KOPT-K1 (cell line): Measurements from ENCODE around the gene POGLUT2.

Source experiments
- H3K27ac ChIP-seq: fragments of 200-600 bp; sonication (generic); 2 replicates; pipeline ENCODE4 v1.5.1; 2016; ENCODE audit warnings: antibody characterized with exemption, mild to moderate bottlenecking, low read depth, low read length; ENCODE audit not compliant: poor library complexity, severe bottlenecking
- H3K36me3 ChIP-seq: fragments of 200-600 bp; sonication (generic); 2 replicates; pipeline ENCODE4 v1.5.1; 2017; ENCODE audit warnings: antibody characterized with exemption, mild to moderate bottlenecking, low read length, moderate library complexity; ENCODE audit not compliant: insufficient read depth
- H3K9me3 ChIP-seq: fragments of 200-600 bp; sonication (generic); 2 replicates; pipeline ENCODE4 v1.5.1; 2017; ENCODE audit warnings: antibody characterized with exemption, low read length, mild to moderate bottlenecking; ENCODE audit not compliant: insufficient read depth, poor library complexity, severe bottlenecking

POGLUT2 gene

DNA sequence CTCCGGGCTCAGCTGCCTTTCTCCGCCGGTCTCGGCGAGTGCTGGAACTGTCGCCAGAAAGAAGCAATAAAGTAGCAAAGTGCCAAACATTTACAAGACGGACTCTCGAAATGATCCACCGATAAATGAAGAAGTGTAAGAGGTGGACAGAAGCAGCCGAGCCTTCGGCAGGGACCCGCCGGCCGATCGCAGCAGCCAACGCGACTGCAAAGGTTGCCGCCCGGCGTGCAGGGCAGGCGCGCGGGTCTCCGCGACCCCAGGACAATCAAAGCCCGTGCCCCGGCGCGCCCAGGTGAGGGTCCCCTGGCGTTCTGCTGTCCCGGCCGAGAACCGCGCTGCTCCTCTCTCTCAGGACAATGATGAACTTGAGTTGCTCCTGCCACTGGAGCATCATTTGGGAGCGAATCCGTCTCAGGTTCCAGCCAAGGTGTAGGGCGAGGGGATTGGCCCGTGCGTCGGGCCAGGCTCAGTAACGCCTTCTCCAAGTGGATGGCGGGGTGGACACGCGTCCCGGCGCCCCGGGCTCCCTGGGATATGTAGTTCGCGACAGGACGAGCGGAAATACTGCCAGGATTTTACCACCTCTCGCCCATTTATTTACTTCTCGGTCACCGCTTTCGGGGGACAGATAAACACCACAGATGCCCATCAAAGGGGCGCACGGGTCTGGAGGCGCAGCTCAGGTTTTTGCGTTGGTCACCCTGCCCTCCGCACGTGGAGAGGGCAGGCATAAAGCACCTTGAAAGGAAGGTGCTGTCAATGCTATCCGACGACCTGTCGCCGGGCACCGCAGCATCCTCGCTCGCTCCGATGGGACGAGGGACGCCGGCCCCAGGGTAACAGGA is at the start of gene POGLUT2, which contains the start of gene BIVM:
Gene POGLUT2 (minus strand): TSS at position 396 of the 845 bp plus-strand sequence. CDS start 306 bp downstream, at position 90.
Gene BIVM (plus strand): TSS at position 539 of the 845 bp plus-strand sequence. CDS start 8,149 bp downstream, outside the sequence.
- Histone ChIP-seq H3K36me3 (no peaks in the 10 kb centered on the region), H3K27ac (peak within 1 kb of the TSS; percentile 61), H3K9me3 (peaks cover 7% of the 10 kb centered on the region)

- peaks cover 16% of the 10 kb centered on the region for H3K36me3 ChIP-seq
- no peaks in the 10 kb centered on the region for H3K9me3 ChIP-seq
- H3K27ac ChIP-seq, result peak overlapping the region; percentile 90
These were observed 48.8 kb upstream of the POGLUT2 start for GRCh38 chr13:102847272-102848234.

DNA sequence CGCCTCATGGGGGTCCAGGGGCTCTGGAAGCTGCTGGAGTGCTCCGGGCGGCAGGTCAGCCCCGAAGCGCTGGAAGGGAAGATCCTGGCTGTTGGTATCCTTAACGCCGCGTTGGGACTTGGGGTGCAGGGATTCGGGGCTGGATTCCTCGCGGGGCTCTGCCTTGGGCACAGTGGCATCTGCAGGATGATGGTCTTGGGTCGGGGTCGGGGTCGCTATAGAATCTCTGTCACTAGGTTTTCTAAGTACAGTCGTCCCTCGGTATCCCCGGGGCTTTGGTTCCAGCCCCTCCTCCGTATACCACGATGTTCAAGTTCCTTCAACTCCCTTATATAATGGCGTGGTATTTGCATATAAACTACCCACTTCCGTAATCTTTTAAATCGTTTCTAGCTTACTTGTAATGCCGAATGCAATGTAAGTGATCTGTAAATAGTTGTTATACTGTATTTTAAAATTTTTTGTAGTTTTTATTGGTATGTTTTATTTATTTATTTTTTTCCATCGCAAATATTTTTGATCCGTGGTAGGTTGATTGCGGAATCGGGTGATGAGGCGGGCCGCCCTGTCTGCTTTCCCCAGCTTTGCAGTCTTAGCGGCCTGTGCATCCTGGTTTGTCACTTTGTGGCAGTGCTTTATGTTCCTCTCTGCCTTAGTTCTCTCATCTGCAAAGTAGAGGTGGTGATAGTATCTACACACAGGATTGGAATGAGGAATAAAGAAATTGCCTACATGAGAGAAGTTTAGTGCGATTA is 47.7 kb upstream of the POGLUT2 start:
- Histone ChIP-seq H3K9me3 (no peaks in the 10 kb centered on the region), H3K36me3 (peaks cover 9% of the 10 kb centered on the region), H3K27ac (peak overlapping the region; percentile 90)

DNA sequence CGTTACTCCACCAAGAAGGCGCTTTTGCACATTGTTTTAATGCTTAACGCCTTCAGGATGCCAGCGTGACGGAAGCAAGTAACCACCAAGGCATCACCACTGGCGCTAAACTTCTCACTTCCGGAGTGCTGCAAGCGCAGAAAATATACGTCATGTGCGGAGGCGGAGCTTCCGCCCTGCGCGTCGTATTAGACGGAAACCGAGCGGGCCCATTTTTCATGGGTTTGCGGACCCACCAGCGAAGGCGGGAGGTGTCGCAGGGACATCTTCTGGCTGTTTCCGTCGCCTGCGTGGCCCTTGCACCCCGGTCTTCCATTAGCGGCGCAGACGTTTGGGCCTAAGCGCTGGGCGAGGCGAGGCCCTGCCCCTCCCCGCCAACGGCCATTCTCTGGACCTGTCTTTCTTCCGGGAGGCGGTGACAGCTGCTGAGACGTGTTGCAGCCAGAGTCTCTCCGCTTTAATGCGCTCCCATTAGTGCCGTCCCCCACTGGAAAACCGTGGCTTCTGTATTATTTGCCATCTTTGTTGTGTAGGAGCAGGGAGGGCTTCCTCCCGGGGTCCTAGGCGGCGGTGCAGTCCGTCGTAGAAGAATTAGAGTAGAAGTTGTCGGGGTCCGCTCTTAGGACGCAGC is 47.0 kb upstream of the POGLUT2 start, which contains the start of gene ERCC5:
Gene ERCC5 (plus strand): TSS at position 403 of the 631 bp plus-strand sequence. CDS start 235 bp downstream, outside the sequence.
- Histone ChIP-seq H3K36me3 (peaks cover 9% of the 10 kb centered on the region), H3K9me3 (no peaks in the 10 kb centered on the region), H3K27ac (peak within 1 kb of the TSS; percentile 90)

- no peaks in the 10 kb centered on the region for H3K9me3 ChIP-seq
- peaks cover 9% of the 10 kb centered on the region for H3K36me3 ChIP-seq
- H3K27ac ChIP-seq, result peak overlapping the region; percentile 90
These were observed 46.5 kb upstream of the POGLUT2 start for GRCh38 chr13:102845289-102845629.

DNA sequence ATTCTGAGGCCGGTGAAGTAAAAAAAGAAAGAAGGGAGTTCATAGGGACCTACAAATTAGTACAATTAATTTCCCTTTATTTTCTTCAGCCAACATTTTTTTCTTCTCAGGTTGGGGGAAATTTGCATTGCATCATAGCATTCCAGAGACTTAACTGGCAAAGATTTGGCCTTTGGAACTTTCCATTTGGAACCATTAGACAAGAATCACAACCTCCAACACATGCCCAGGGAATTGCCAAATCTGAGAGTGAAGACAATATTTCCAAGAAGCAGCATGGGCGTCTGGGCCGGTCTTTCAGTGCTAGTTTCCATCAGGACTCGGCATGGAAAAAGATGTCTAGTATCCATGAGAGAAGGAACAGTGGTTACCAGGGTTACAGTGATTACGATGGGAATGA is 40.7 kb upstream of the POGLUT2 start:
- peaks cover 4% of the 10 kb centered on the region; the same call in 1 of the 2 replicates for H3K36me3 ChIP-seq
- no peaks in the 10 kb centered on the region for H3K9me3 ChIP-seq
- H3K27ac ChIP-seq, result no peak overlapping the region

- Histone ChIP-seq H3K36me3 (peaks cover 4% of the 10 kb centered on the region; the same call in 1 of the 2 replicates), H3K27ac (no peak overlapping the region), H3K9me3 (no peaks in the 10 kb centered on the region)
These were observed 40.2 kb upstream of the POGLUT2 start for GRCh38 chr13:102838982-102839381.

DNA sequence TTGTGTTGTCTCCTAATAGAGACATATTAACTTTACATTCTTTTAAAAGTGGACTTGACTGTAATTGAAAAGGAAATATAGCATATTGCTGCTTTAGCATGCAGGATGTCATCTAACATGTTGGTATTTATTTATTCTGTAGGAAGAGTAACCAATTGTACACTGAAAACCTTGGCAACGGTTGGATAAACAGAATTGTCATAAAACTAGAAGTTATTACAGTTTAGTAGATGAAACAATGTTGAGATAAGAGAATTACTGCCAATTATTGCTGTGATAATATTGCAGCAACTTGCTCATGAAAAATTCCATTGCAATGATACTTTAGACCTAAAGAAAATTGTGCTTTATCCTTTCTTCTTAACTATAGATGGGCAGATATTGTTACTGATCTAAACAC is 39.5 kb upstream of the POGLUT2 start:
- Histone ChIP-seq H3K27ac (no peak overlapping the region), H3K36me3 (peaks cover 4% of the 10 kb centered on the region; the same call in 1 of the 2 replicates), H3K9me3 (no peaks in the 10 kb centered on the region)

GRCh38 chr13:102836471-102836870 is 37.7 kb upstream of the POGLUT2 start:
- peaks cover 4% of the 10 kb centered on the region; the same call in 1 of the 2 replicates for H3K36me3 ChIP-seq
- H3K27ac ChIP-seq, result no peak overlapping the region
- no peaks in the 10 kb centered on the region for H3K9me3 ChIP-seq

- peaks cover 4% of the 10 kb centered on the region; the same call in 1 of the 2 replicates for H3K36me3 ChIP-seq
- H3K9me3 ChIP-seq, result no peaks in the 10 kb centered on the region
- H3K27ac ChIP-seq, result no peak overlapping the region
These were observed 31.9 kb upstream of the POGLUT2 start for GRCh38 chr13:102830646-102831045.

- Histone ChIP-seq H3K27ac (no peak overlapping the region), H3K36me3 (peaks cover 7% of the 10 kb centered on the region), H3K9me3 (peaks cover 8% of the 10 kb centered on the region)
These were observed 27.3 kb upstream of the POGLUT2 start for GRCh38 chr13:102825921-102826706.

- H3K27ac ChIP-seq, result no peak overlapping the region
- peaks cover 8% of the 10 kb centered on the region for H3K9me3 ChIP-seq
- H3K36me3 ChIP-seq, result peaks cover 7% of the 10 kb centered on the region
These were observed 26.6 kb upstream of the POGLUT2 start for GRCh38 chr13:102825400-102825799.

DNA sequence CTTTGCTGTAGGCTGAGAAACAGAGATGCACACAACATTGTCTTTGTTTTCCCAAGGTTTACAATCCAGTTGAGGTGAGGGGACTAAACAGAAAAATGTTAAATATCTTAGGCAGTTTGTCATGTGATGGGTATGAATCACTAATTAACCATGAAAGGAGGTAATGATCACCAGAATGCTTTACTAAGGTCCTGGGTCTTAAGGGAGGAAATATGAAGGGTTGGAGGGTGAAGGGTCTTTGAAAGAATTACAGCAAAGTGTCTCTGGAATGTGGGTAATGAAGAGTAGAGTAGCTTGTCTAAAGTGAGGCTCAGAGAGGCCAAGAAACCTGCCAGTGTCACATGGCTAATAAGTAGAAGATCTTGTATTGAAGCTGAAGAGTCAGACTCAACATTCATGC is 19.1 kb upstream of the POGLUT2 start:
- Histone ChIP-seq H3K27ac (no peak overlapping the region), H3K9me3 (peaks cover 2% of the 10 kb centered on the region), H3K36me3 (peaks cover 7% of the 10 kb centered on the region)
